IPS DF 4.7 (cell line): ENCODE results near the gene STON2.
"Not testable (repeated sequence)": the region's sequence is repeated elsewhere in the genome, so short reads cannot be mapped to it uniquely, and the experiment has no call there.

Source experiments
- DNase-seq: peaks from one replicate; pipeline ENCODE4 v3.0.0-alpha.2; 2013; ENCODE audit warnings: low spot score; ENCODE audit errors: extremely low read depth

The STON2 gene

GRCh38 chr14:81269100-81269978 lies 130.8 kb downstream of the STON2 start:
- DNase-seq = peak; percentile 44

- DNase-seq = no peak
These were observed 132.1 kb downstream of the STON2 start for GRCh38 chr14:81268016-81268416.

- no peak for DNase-seq
These were observed 134.4 kb downstream of the STON2 start for GRCh38 chr14:81265636-81266169.

GRCh38 chr14:81264671-81265070 lies 135.5 kb downstream of the STON2 start:
- DNase-seq = no peak

- DNase-seq = no peak
These were observed 136.2 kb downstream of the STON2 start for GRCh38 chr14:81263777-81264410.

GRCh38 chr14:81261176-81261575 lies 138.9 kb downstream of the STON2 start:
- DNase-seq = no peak

GRCh38 chr14:81260732-81261131 lies 139.4 kb downstream of the STON2 start:
- no peak for DNase-seq

GRCh38 chr14:81256289-81256960 lies 143.7 kb downstream of the STON2 start:
- no peak for DNase-seq

GRCh38 chr14:81252278-81252677 lies 147.8 kb downstream of the STON2 start:
- no peak for DNase-seq

GRCh38 chr14:81247271-81247766 lies 152.8 kb downstream of the STON2 start:
- no peak for DNase-seq

- no peak for DNase-seq
These were observed 153.5 kb downstream of the STON2 start for GRCh38 chr14:81246461-81247270.

GRCh38 chr14:81245771-81246170 lies 154.4 kb downstream of the STON2 start:
- DNase-seq = no peak

GRCh38 chr14:81244431-81244830 lies 155.7 kb downstream of the STON2 start:
- not testable (repeated sequence) for DNase-seq

GRCh38 chr14:81243499-81243898 lies 156.6 kb downstream of the STON2 start:
- no peak for DNase-seq

GRCh38 chr14:81236849-81237248 lies 163.3 kb downstream of the STON2 start:
- not testable (repeated sequence) for DNase-seq

GRCh38 chr14:81236138-81236537 lies 164.0 kb downstream of the STON2 start:
- no peak for DNase-seq

- DNase-seq = no peak
These were observed 165.0 kb downstream of the STON2 start for GRCh38 chr14:81235096-81235495.

GRCh38 chr14:81234278-81234677 lies 165.8 kb downstream of the STON2 start:
- DNase-seq = no peak

GRCh38 chr14:81233615-81234014 lies 166.5 kb downstream of the STON2 start:
- no peak for DNase-seq

GRCh38 chr14:81231540-81231939 lies 168.6 kb downstream of the STON2 start:
- no peak for DNase-seq

GRCh38 chr14:81224222-81224621 lies 175.9 kb downstream of the STON2 start:
- no peak for DNase-seq
